GM23338 (cell line): Measurements from ENCODE around the gene PNMA1. TPM values are rescaled to one million over a fixed set of nuclear protein-coding genes. Genes with fewer than 3 reads are reported as not detected.

Experiments used
- ATAC-seq: fragments of 200-7000 bp; cut with Tn5 transposase; 3 replicates; pipeline ENCODE4 v1.9.1; 2020
- DNase-seq: peaks from one replicate; pipeline ENCODE4 v3.0.0-alpha.2; 2015; ENCODE audit warnings: low spot score
- H2AFZ ChIP-seq: fragments of 200-600 bp; sonication (generic); 2 replicates; pipeline ENCODE4 v1.8.0; 2016; ENCODE audit warnings: antibody characterized with exemption, mild to moderate bottlenecking, moderate library complexity
- H3F3A ChIP-seq: fragments of 200-600 bp; sonication (generic); replicated peaks from 2 replicates; pipeline ENCODE4 v1.8.0; 2017; ENCODE audit warnings: antibody characterized with exemption, mixed run types, low read depth
- H3K27ac ChIP-seq: fragments of 200-600 bp; sonication (generic); 2 replicates; pipeline ENCODE4 v1.6.1; 2016; ENCODE audit warnings: low read depth
- H3K27me3 ChIP-seq: fragments of 200-600 bp; sonication (generic); 2 replicates; pipeline ENCODE4 v1.8.0; 2016; ENCODE audit warnings: mild to moderate bottlenecking, mixed run types, moderate library complexity; ENCODE audit not compliant: insufficient read depth
- H3K36me3 ChIP-seq: fragments of 200-600 bp; sonication (generic); 2 replicates; pipeline ENCODE4 v1.8.0; 2016; ENCODE audit warnings: mild to moderate bottlenecking; ENCODE audit not compliant: insufficient read depth
- H3K4me1 ChIP-seq: fragments of 200-600 bp; sonication (generic); 2 replicates; pipeline ENCODE4 v1.8.0; 2016; ENCODE audit warnings: mild to moderate bottlenecking, moderate library complexity; ENCODE audit not compliant: insufficient read depth
- H3K4me2 ChIP-seq: fragments of 200-600 bp; sonication (generic); 2 replicates; pipeline ENCODE4 v1.7.1; 2017; ENCODE audit warnings: mixed run types
- H3K4me3 ChIP-seq: fragments of 200-600 bp; sonication (generic); 2 replicates; pipeline ENCODE4 v1.6.1; 2016; ENCODE audit warnings: mixed run types
- H3K79me2 ChIP-seq: fragments of 200-600 bp; sonication (generic); replicated peaks from 2 replicates; pipeline ENCODE4 v1.8.0; 2017; ENCODE audit warnings: mild to moderate bottlenecking; ENCODE audit not compliant: insufficient read depth
- H3K9me2 ChIP-seq: fragments of 200-600 bp; sonication (generic); 2 replicates; pipeline ENCODE4 v1.8.0; 2017; ENCODE audit not compliant: insufficient read depth
- H4K20me1 ChIP-seq: fragments of 200-600 bp; sonication (generic); replicated peaks from 2 replicates; pipeline ENCODE4 v1.8.0; 2017; ENCODE audit warnings: mild to moderate bottlenecking; ENCODE audit not compliant: insufficient read depth
- H3K27ac Mint-ChIP-seq: 2 replicates; pipeline ENCODE4 v1.8.0; 2020; ENCODE audit warnings: inconsistent platforms, mild to moderate bottlenecking, moderate library complexity, mixed read lengths
- H3K27me3 Mint-ChIP-seq: 3 replicates; pipeline ENCODE4 v1.8.0; 2022; ENCODE audit warnings: low read depth, mild to moderate bottlenecking, moderate library complexity, mixed read lengths, inconsistent platforms; ENCODE audit not compliant: insufficient read depth, poor library complexity
- H3K36me3 Mint-ChIP-seq: 3 replicates; pipeline ENCODE4 v1.8.0; 2021; ENCODE audit warnings: low read depth, mild to moderate bottlenecking, inconsistent platforms, moderate library complexity, mixed read lengths
- H3K4me1 Mint-ChIP-seq: 3 replicates; pipeline ENCODE4 v1.8.0; 2020; ENCODE audit warnings: mild to moderate bottlenecking, inconsistent platforms, mixed read lengths
- H3K4me3 Mint-ChIP-seq: 3 replicates; pipeline ENCODE4 v1.8.0; 2021; ENCODE audit warnings: moderate library complexity, mild to moderate bottlenecking, inconsistent platforms, mixed read lengths
- H3K9me3 Mint-ChIP-seq: 3 replicates; pipeline ENCODE4 v1.8.0; 2020; ENCODE audit warnings: moderate library complexity, mild to moderate bottlenecking, inconsistent platforms, mixed read lengths
- CREB1 ChIP-seq: fragments of 250-450 bp; sonication (Bioruptor Pico); IDR thresholded peaks from 2 replicates; pipeline ENCODE4 v1.5.0; 2020; ENCODE audit warnings: low read depth, mild to moderate bottlenecking, moderate library complexity
- EZH2 ChIP-seq: fragments of 200-600 bp; sonication (generic); IDR thresholded peaks from one replicate; pipeline ENCODE4 v1.8.0; 2017; ENCODE audit warnings: antibody characterized with exemption, mild to moderate bottlenecking, low read depth; ENCODE audit not compliant: unreplicated experiment
- JUNB ChIP-seq: IDR thresholded peaks from one replicate; pipeline ENCODE4 v1.6.1; 2016; ENCODE audit warnings: antibody characterized with exemption; ENCODE audit not compliant: unreplicated experiment
- NANOG ChIP-seq: IDR thresholded peaks from 2 replicates; pipeline ENCODE4 v1.6.1; 2016; ENCODE audit warnings: antibody characterized with exemption, borderline replicate concordance
- POLR2AphosphoS5 ChIP-seq: IDR thresholded peaks from 2 replicates; pipeline ENCODE4 v1.6.1; 2016; ENCODE audit warnings: antibody characterized with exemption, low read depth
- STAT1 ChIP-seq: IDR thresholded peaks from one replicate; pipeline ENCODE4 v1.6.1; 2016; ENCODE audit warnings: antibody characterized with exemption; ENCODE audit not compliant: unreplicated experiment
- ZNF114 ChIP-seq: fragments of 250-450 bp; sonication (Bioruptor Pico); IDR thresholded peaks from 2 replicates; pipeline ENCODE4 v1.5.0; 2020; ENCODE audit warnings: mild to moderate bottlenecking, moderate library complexity
- ZNF331 ChIP-seq: fragments of 250-450 bp; sonication (Bioruptor Pico); IDR thresholded peaks from 2 replicates; pipeline ENCODE4 v1.5.0; 2020; ENCODE audit warnings: low read depth, mild to moderate bottlenecking, moderate library complexity
- polyA plus RNA-seq: library from polyadenylated mRNA; unstranded; fragments of >200 nt; fragmentation: Nextera tagmentation; extraction: Ambion mirVana; gene quantifications from 2 replicates; pipeline ENCODE4 v1.2.1, GENCODE V29; 2016
- total RNA-seq: library from RNA; depleted of rRNA; stranded (reverse); fragments of >200 nt; shearing (Covaris generic); gene quantifications from 2 replicates; pipeline ENCODE4 v1.2.3, GENCODE V29; 2014
- TF ChIP-seq, protein P1 (sequence below): IDR thresholded peaks from 2 replicates; pipeline ENCODE4 v1.6.1; 2016; ENCODE audit warnings: antibody characterized with exemption
- TF ChIP-seq, protein P2 (sequence below): IDR thresholded peaks from one replicate; pipeline ENCODE4 v1.6.1; 2018; ENCODE audit warnings: antibody characterized with exemption; ENCODE audit not compliant: unreplicated experiment
- TF ChIP-seq, protein P3 (sequence below), 2 experiments: fragments of 200-600 bp in 1 of 2; sonication (generic) in 1 of 2; conservative IDR thresholded peaks; 2 replicates each; pipeline versions ENCODE4 v1.5.1 to v1.6.1; 2016 to 2017; ENCODE audit warnings: antibody characterized with exemption in 2 of 2, low read depth in 2 of 2, mild to moderate bottlenecking in 2 of 2, moderate library complexity in 1 of 2

Gene PNMA1
- total and polyA plus RNA-seq, 2 experiments from 2014 or later = 18.2 to 32.9 TPM

DNA sequence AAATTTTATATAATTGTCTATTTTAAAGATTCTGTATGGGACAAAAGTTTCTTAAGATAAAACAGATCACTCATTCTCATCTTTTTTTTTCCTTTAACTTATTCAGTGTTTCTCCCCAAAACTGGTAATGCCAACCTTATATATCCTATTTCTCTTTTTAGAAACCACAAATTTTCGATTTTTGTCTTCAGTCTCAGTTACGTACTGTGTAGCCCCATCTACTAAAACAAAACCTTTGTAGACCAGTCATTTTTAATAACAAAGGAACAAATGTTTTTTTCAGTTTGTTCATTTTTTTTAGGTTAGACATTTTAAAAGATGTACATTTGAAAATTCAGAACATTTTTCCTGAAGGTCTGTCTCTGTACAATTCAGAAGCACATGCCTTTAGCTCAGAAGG lies 18.2 kb downstream of the PNMA1 start:
- DNase-seq (no peak), ATAC-seq (no peak)
- no peaks in the 10 kb centered on the region for H3K4me1 ChIP-seq
- peaks cover 3% of the 10 kb centered on the region for H3K27me3 Mint-ChIP-seq
- H3F3A ChIP-seq = no peaks in the 10 kb centered on the region
- no peaks in the 10 kb centered on the region for H3K9me2 ChIP-seq
- no peak overlapping the region for H2AFZ ChIP-seq
- no peaks in the 10 kb centered on the region for H3K4me1 Mint-ChIP-seq
- H3K27ac ChIP-seq = no peak overlapping the region
- no peak overlapping the region for H3K4me3 ChIP-seq
- H4K20me1 ChIP-seq = no peaks in the 10 kb centered on the region; the same call in 1 of the 2 replicates
- no peak overlapping the region for H3K4me2 ChIP-seq
- H3K9me3 Mint-ChIP-seq = no peaks in the 10 kb centered on the region
- no peaks in the 10 kb centered on the region; the same call in 2 of the 3 replicates for H3K36me3 Mint-ChIP-seq
- H3K4me3 Mint-ChIP-seq = no peak overlapping the region
- no peaks in the 10 kb centered on the region for H3K79me2 ChIP-seq
- TF ChIP-seq, protein P1, sequence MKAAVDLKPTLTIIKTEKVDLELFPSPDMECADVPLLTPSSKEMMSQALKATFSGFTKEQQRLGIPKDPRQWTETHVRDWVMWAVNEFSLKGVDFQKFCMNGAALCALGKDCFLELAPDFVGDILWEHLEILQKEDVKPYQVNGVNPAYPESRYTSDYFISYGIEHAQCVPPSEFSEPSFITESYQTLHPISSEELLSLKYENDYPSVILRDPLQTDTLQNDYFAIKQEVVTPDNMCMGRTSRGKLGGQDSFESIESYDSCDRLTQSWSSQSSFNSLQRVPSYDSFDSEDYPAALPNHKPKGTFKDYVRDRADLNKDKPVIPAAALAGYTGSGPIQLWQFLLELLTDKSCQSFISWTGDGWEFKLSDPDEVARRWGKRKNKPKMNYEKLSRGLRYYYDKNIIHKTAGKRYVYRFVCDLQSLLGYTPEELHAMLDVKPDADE = no peak
- no peak for TF ChIP-seq NANOG
- TF ChIP-seq, protein P2, sequence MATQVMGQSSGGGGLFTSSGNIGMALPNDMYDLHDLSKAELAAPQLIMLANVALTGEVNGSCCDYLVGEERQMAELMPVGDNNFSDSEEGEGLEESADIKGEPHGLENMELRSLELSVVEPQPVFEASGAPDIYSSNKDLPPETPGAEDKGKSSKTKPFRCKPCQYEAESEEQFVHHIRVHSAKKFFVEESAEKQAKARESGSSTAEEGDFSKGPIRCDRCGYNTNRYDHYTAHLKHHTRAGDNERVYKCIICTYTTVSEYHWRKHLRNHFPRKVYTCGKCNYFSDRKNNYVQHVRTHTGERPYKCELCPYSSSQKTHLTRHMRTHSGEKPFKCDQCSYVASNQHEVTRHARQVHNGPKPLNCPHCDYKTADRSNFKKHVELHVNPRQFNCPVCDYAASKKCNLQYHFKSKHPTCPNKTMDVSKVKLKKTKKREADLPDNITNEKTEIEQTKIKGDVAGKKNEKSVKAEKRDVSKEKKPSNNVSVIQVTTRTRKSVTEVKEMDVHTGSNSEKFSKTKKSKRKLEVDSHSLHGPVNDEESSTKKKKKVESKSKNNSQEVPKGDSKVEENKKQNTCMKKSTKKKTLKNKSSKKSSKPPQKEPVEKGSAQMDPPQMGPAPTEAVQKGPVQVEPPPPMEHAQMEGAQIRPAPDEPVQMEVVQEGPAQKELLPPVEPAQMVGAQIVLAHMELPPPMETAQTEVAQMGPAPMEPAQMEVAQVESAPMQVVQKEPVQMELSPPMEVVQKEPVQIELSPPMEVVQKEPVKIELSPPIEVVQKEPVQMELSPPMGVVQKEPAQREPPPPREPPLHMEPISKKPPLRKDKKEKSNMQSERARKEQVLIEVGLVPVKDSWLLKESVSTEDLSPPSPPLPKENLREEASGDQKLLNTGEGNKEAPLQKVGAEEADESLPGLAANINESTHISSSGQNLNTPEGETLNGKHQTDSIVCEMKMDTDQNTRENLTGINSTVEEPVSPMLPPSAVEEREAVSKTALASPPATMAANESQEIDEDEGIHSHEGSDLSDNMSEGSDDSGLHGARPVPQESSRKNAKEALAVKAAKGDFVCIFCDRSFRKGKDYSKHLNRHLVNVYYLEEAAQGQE = no peak
- no peak for TF ChIP-seq JUNB
- no peak for TF ChIP-seq ZNF114
- H3K27ac Mint-ChIP-seq = no peak overlapping the region
- no peaks in the 10 kb centered on the region for H3K36me3 ChIP-seq
- no peaks in the 10 kb centered on the region for H3K27me3 ChIP-seq

DNA sequence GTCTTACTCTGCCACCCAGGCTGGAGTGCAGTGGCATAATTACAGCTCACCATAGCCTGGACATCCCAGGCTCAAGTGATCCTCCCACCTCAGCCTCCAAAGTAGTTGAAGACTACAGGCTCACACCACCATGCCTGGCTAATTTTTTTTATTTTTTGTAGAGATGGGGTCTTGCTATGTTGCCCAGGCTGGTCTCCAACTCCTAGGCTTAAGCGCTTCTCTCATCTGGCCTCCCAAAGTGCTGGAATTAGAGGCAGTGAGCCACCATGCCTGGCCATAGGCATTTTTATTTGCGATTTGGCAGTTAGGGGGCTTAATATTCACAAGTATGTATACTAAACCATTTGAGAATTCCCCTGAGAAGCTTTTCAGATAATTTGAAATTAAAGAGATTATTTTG lies 19.1 kb downstream of the PNMA1 start:
- Mint-ChIP-seq H3K27ac (no peak overlapping the region), H3K36me3 (peaks cover 3% of the 10 kb centered on the region; the same call in 2 of the 3 replicates), H3K9me3 (no peaks in the 10 kb centered on the region), H3K4me3 (no peak overlapping the region), H3K27me3 (peaks cover 3% of the 10 kb centered on the region), H3K4me1 (no peaks in the 10 kb centered on the region)
- H3K4me3 ChIP-seq = no peak overlapping the region
- H3K4me1 ChIP-seq = no peaks in the 10 kb centered on the region
- H4K20me1 ChIP-seq = no peaks in the 10 kb centered on the region; the same call in 1 of the 2 replicates
- H3K79me2 ChIP-seq = no peaks in the 10 kb centered on the region
- no peak overlapping the region for H3K27ac ChIP-seq
- no peaks in the 10 kb centered on the region for H3K36me3 ChIP-seq
- no peaks in the 10 kb centered on the region for H3K27me3 ChIP-seq
- no peaks in the 10 kb centered on the region for H3F3A ChIP-seq
- H2AFZ ChIP-seq = no peak overlapping the region
- no peaks in the 10 kb centered on the region for H3K9me2 ChIP-seq
- DNase-seq = no peak
- ATAC-seq = no peak
- H3K4me2 ChIP-seq = no peak overlapping the region
- TF ChIP-seq, protein P3, sequence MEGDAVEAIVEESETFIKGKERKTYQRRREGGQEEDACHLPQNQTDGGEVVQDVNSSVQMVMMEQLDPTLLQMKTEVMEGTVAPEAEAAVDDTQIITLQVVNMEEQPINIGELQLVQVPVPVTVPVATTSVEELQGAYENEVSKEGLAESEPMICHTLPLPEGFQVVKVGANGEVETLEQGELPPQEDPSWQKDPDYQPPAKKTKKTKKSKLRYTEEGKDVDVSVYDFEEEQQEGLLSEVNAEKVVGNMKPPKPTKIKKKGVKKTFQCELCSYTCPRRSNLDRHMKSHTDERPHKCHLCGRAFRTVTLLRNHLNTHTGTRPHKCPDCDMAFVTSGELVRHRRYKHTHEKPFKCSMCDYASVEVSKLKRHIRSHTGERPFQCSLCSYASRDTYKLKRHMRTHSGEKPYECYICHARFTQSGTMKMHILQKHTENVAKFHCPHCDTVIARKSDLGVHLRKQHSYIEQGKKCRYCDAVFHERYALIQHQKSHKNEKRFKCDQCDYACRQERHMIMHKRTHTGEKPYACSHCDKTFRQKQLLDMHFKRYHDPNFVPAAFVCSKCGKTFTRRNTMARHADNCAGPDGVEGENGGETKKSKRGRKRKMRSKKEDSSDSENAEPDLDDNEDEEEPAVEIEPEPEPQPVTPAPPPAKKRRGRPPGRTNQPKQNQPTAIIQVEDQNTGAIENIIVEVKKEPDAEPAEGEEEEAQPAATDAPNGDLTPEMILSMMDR (conservative IDR thresholded peaks at IDR 0.05; ENCODE audit: low read depth in 2 of 2) = no peak
- TF ChIP-seq STAT1 (no peak), ZNF331 (CRISPR knock-in tag) (no peak), EZH2 (no peak), POLR2AphosphoS5 (no peak), JUNB (no peak), CREB1 (CRISPR knock-in tag) (no peak), NANOG (no peak)
